Stromal cell of bone marrow (primary cell): ENCODE measurements around the gene PLGLB2.
"Not testable (repeated sequence)": the region's sequence is repeated elsewhere in the genome, so short reads cannot be mapped to it uniquely, and the experiment has no call there.

Source experiments
- DNase-seq: peaks from one replicate; pipeline ENCODE4 v3.0.0-alpha.2; 2012; ENCODE audit warnings: low read depth

Gene PLGLB2

DNA sequence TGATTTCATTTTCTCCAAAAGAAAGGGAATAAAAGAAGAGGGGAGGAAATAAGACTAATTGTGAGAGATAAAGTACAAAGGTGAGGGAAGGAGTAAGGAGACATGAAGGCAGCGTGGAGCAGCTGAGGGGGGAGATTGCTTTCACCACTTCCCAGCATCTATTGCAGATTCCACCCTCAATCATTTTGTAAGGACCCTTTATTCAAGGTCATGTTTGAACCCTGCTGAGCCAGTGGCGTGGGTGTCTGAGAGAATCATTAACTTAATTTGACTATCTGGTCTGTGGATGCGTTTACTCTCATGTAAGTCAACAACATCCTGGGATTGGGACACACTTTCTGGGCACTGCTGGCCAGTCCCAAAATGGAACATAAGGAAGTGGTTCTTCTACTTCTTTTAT is at the start of gene PLGLB2:
PLGLB2 (plus strand) TSS at position 297 of the 400 bp plus-strand sequence; CDS start at position 364, 67 bp downstream.
- not testable (repeated sequence) for DNase-seq

GRCh38 chr2:87704572-87705323 is 43.1 kb upstream of the PLGLB2 start:
- DNase-seq, result not testable (repeated sequence)

GRCh38 chr2:87708368-87708767 is 39.5 kb upstream of the PLGLB2 start:
- DNase-seq, result not testable (repeated sequence)

DNA sequence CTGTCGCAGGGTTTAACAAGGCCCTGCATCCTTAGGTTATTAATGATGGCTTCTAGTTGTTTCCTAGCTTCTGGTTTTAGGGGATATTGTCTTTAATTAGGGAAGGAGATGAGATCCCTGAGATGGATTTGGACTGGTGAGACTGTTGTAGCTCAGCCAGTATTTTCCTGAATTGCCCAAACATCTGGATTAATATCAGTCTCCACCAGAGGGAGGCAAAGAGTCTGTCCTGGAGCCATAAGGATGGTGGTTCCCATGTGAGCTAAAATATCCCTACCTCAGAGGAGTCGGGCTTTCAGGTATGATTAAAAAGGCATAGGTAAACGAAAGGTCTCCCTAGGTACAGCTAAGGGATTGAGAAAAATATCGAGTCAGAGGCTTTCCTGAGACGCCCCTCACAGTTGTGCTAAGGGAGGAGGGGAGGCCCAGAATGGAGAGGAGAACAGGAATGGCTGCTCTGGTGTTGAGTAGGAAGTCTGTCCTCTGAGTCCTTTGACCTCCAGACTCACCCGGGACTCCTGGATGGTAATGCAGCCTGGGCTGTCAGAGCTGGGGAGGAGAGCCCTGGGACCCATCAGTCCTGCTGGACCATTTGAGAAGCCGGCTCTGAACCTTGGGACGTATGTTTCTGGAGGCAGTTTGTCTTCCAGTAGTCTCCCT is 19.8 kb upstream of the PLGLB2 start:
- DNase-seq, result not testable (repeated sequence)

- DNase-seq, result not testable (repeated sequence)
Observed at GRCh38 chr2:87740928-87741327, 7.0 kb upstream of the PLGLB2 start.

GRCh38 chr2:87742393-87743108 is 5.3 kb upstream of the PLGLB2 start:
- DNase-seq, result not testable (repeated sequence)

GRCh38 chr2:87743638-87744037 is 4.2 kb upstream of the PLGLB2 start:
- DNase-seq, result not testable (repeated sequence)

- not testable (repeated sequence) for DNase-seq
Observed at GRCh38 chr2:87745353-87745951, 2.4 kb upstream of the PLGLB2 start.

DNA sequence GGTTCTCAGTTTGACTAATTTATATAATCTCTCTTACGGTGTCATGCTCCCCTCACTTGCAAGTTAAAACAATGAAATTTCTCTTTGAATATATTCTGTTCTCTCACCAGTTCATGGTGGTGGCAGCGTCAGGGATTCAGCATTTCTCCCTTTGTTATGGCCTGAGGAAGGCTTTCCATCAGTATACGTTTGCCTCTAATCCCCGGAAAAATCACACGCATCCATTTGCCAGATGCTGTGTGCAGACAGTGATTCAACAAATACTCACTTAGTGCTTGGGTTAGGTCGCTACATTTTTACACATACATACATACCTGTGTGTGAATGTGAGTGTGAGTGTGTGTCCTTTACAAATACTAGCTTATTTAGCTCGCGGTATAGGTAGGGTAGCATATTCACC is 637 bp downstream of the PLGLB2 start:
- DNase-seq, result not testable (repeated sequence)

GRCh38 chr2:87750560-87750959 is 2.7 kb downstream of the PLGLB2 start:
- DNase-seq, result not testable (repeated sequence)

DNA sequence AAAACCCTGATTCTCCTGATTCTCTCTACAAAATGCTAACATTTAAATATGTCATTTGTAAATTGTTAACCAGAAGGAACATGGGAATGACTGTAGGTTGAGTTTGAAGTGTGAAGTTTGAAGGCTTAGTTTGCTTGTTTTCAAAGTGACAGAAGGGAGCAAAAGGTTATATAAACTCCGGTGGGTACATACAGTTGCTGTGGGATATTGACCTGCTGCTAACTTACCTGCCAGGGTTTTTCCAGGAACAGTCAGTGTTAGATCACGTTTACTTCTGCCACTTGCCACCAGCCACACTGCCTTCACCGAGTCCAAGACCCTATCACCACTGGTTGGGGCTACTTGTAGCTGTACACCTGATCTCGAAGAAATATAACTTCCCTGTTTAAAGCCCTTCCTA is 6.9 kb downstream of the PLGLB2 start:
- DNase-seq, result not testable (repeated sequence)
